IMR-90 (cell line): Measurements from ENCODE around the gene TSPAN14. TPM values are rescaled to one million over a fixed set of nuclear protein-coding genes. Genes with fewer than 3 reads are reported as not detected.

Experiments
- ATAC-seq: fragments of 200-7000 bp; cut with Tn5 transposase; 2 replicates; pipeline ENCODE4 v1.9.1; 2020; ENCODE audit warnings: low read depth, mild to moderate bottlenecking, moderate library complexity
- BruUV-seq: library from RNA; stranded (reverse); fragments of 400-500 nt; replicated peaks from 2 replicates; lab custom pipeline; 2021; lab: Mats Ljungman, UMichigan
- CTCF ChIA-PET: fragments of 300-600 bp; formaldehyde crosslinking; extraction: SDS; loops from one replicate; lab custom pipeline; 2021; ENCODE audit warnings: antibody characterized with exemption; lab: Yijun Ruan, JAX
- POLR2A ChIA-PET: fragments of 300-600 bp; sonication (Branson Sonifier 250); formaldehyde crosslinking; loops from one replicate; lab custom pipeline; 2022; ENCODE audit warnings: antibody characterized with exemption; ENCODE audit not compliant: unreplicated experiment; lab: Charles Lee
- DNase-seq: peaks from one replicate; pipeline ENCODE4 v3.0.0; 2013
- H2AFZ ChIP-seq: replicated peaks from 2 replicates; pipeline ENCODE3; 2013; ENCODE audit warnings: low read length, mild to moderate bottlenecking; ENCODE audit not compliant: poor library complexity
- H2AK5ac ChIP-seq: 2 replicates; pipeline ENCODE4 v1.6.1; 2013; ENCODE audit warnings: low read depth, low read length, inconsistent platforms
- H2AK9ac ChIP-seq: replicated peaks from 2 replicates; pipeline ENCODE3; 2013; ENCODE audit warnings: mild to moderate bottlenecking, low read depth, low read length, moderate library complexity; ENCODE audit not compliant: poor library complexity
- H2BK120ac ChIP-seq: 2 replicates; pipeline ENCODE4 v1.6.1; 2013; ENCODE audit warnings: low read depth, low read length, inconsistent platforms
- H2BK15ac ChIP-seq: 3 replicates; pipeline ENCODE4 v1.6.1; 2013; ENCODE audit warnings: low read depth, low read length, inconsistent platforms
- H2BK20ac ChIP-seq: 2 replicates; pipeline ENCODE4 v1.6.1; 2013; ENCODE audit warnings: low read depth, mild to moderate bottlenecking, inconsistent platforms, low read length, moderate library complexity
- H2BK5ac ChIP-seq: 2 replicates; pipeline ENCODE4 v1.6.1; 2013; ENCODE audit warnings: mild to moderate bottlenecking, low read depth, low read length, inconsistent platforms; ENCODE audit not compliant: poor library complexity, severe bottlenecking
- H3K14ac ChIP-seq: replicated peaks from 2 replicates; pipeline ENCODE4 v1.6.1; 2013; ENCODE audit warnings: low read depth, low read length, inconsistent platforms
- H3K18ac ChIP-seq: 2 replicates; pipeline ENCODE4 v1.6.1; 2013; ENCODE audit warnings: low read depth, low read length, control low read depth
- H3K23ac ChIP-seq: 2 replicates; pipeline ENCODE4 v1.6.1; 2013; ENCODE audit warnings: low read depth, low read length, inconsistent platforms
- H3K27ac ChIP-seq: 2 replicates; pipeline ENCODE4 v1.5.1; 2013; ENCODE audit warnings: mild to moderate bottlenecking, control low read depth, low read length; ENCODE audit not compliant: insufficient read depth
- H3K27me3 ChIP-seq: 2 replicates; pipeline ENCODE4 v1.6.1; 2013; ENCODE audit warnings: low read length; ENCODE audit not compliant: control insufficient read depth, insufficient read depth
- H3K36me3 ChIP-seq: 2 replicates; pipeline ENCODE4 v1.6.1; 2013; ENCODE audit warnings: low read length, mixed read lengths; ENCODE audit not compliant: control insufficient read depth, insufficient read depth
- H3K4ac ChIP-seq: 2 replicates; pipeline ENCODE4 v1.6.1; 2013; ENCODE audit warnings: low read depth, low read length, inconsistent platforms
- H3K4me1 ChIP-seq: 2 replicates; pipeline ENCODE4 v1.6.1; 2013; ENCODE audit warnings: low read length, mixed read lengths; ENCODE audit not compliant: control insufficient read depth, insufficient read depth
- H3K4me2 ChIP-seq: 2 replicates; pipeline ENCODE4 v1.6.1; 2013; ENCODE audit warnings: low read depth, mild to moderate bottlenecking, control low read depth, low read length, moderate library complexity
- H3K4me3 ChIP-seq: 2 replicates; pipeline ENCODE4 v1.5.1; 2013; ENCODE audit warnings: low read depth, mild to moderate bottlenecking, control low read depth, low read length, moderate library complexity; ENCODE audit not compliant: insufficient read depth
- H3K56ac ChIP-seq: 2 replicates; pipeline ENCODE4 v1.6.1; 2013; ENCODE audit warnings: low read length, inconsistent platforms; ENCODE audit not compliant: insufficient read depth; ENCODE audit errors: extremely low read depth
- H3K79me1 ChIP-seq, 2 experiments: 2 replicates each; pipeline ENCODE4 v1.6.1; 2013; ENCODE audit warnings: low read length in 2 of 2, inconsistent platforms in 1 of 2, low read depth in 1 of 2
- H3K9ac ChIP-seq: 2 replicates; pipeline ENCODE4 v1.6.1; 2013; ENCODE audit warnings: low read depth, low read length, control low read depth
- H3K9me1 ChIP-seq: 2 replicates; pipeline ENCODE4 v1.6.1; 2013; ENCODE audit warnings: low read length, inconsistent platforms; ENCODE audit not compliant: insufficient read depth
- H3K9me3 ChIP-seq: 2 replicates; pipeline ENCODE4 v1.6.1; 2013; ENCODE audit warnings: low read length; ENCODE audit not compliant: control insufficient read depth, insufficient read depth
- H4K20me1 ChIP-seq: 2 replicates; pipeline ENCODE4 v1.6.1; 2013; ENCODE audit warnings: low read length, inconsistent platforms; ENCODE audit not compliant: insufficient read depth
- H4K5ac ChIP-seq: 2 replicates; pipeline ENCODE4 v1.6.1; 2013; ENCODE audit warnings: mild to moderate bottlenecking, low read depth, low read length, control low read depth
- H4K8ac ChIP-seq, 2 experiments: 2 replicates each; pipeline ENCODE4 v1.6.1; 2013; ENCODE audit warnings: low read depth in 2 of 2, low read length in 2 of 2, control low read depth in 1 of 2, inconsistent platforms in 1 of 2
- H4K91ac ChIP-seq: 2 replicates; pipeline ENCODE4 v1.6.1; 2013; ENCODE audit warnings: low read depth, low read length, inconsistent platforms; ENCODE audit not compliant: insufficient read depth
- BHLHE40 ChIP-seq: fragments of 150-350 bp; IDR thresholded peaks from 2 replicates; pipeline ENCODE4 v1.6.1; 2016; ENCODE audit warnings: mild to moderate bottlenecking, low read depth, low read length
- CEBPB ChIP-seq: IDR thresholded peaks from 2 replicates; pipeline ENCODE4 v1.6.1; 2012; ENCODE audit warnings: low read depth, low read length, improper control_type of control experiment
- CHD1 ChIP-seq: IDR thresholded peaks from 2 replicates; pipeline ENCODE4 v1.6.1; 2012; ENCODE audit warnings: low read depth, low read length, improper control_type of control experiment
- CTCF ChIP-seq: conservative IDR thresholded peaks from 2 replicates; pipeline ENCODE4 v1.5.1; 2012; ENCODE audit warnings: mild to moderate bottlenecking, low read depth, low read length, improper control_type of control experiment
- FOS ChIP-seq: fragments of 150-350 bp; IDR thresholded peaks from 2 replicates; pipeline ENCODE4 v1.6.1; 2016; ENCODE audit warnings: low read depth, low read length
- MAZ ChIP-seq: IDR thresholded peaks from 2 replicates; pipeline ENCODE4 v1.6.1; 2012; ENCODE audit warnings: low read depth, mild to moderate bottlenecking, low read length, improper control_type of control experiment, moderate library complexity, borderline replicate concordance
- POLR2A ChIP-seq: IDR thresholded peaks from 2 replicates; pipeline ENCODE4 v1.6.1; 2012; ENCODE audit warnings: mild to moderate bottlenecking, low read depth, low read length
- RCOR1 ChIP-seq: IDR thresholded peaks from 2 replicates; pipeline ENCODE4 v1.6.1; 2012; ENCODE audit warnings: mild to moderate bottlenecking, low read length, improper control_type of control experiment; ENCODE audit not compliant: insufficient replicate concordance
- SMC3 ChIP-seq: fragments of 150-350 bp; IDR thresholded peaks from 2 replicates; pipeline ENCODE4 v1.6.1; 2016; ENCODE audit warnings: low read depth, mild to moderate bottlenecking, antibody characterized with exemption, low read length, moderate library complexity
- WGBS, 2 experiments: methylation state at CpG; one replicate each; pipeline versions ENCODE4 v1.1.5 to v1.1.7; 2013; ENCODE audit warnings: missing lambda C conversion rate in 2 of 2; ENCODE audit not compliant: insufficient read length in 1 of 2; ENCODE audit errors: extremely low coverage in 2 of 2; 5-methylcytosine and 5-hydroxymethylcytosine counted together
- dilution Hi-C: fragments of 300-500 bp; cut with HindIII; formaldehyde crosslinking; loops from one replicate; pipeline ENCODE4 v1.14.3; 2018; ENCODE audit warnings: low sequenced_read_pairs; ENCODE audit not compliant: unreplicated experiment
- in situ Hi-C: fragments of 300-500 bp; cut with MboI; formaldehyde crosslinking; loops from 3 replicates; pipeline ENCODE4 v1.14.3; 2019; ENCODE audit warnings: low sequenced_read_pairs, inconsistent platforms, mixed read lengths
- intact Hi-C: fragments of 100-400 bp; cut with micrococcal nuclease; formaldehyde crosslinking; loops from 2 replicates; pipeline ENCODE4 v1.10.0; 2022
- polyA plus RNA-seq, 3 experiments: library from polyadenylated mRNA; depleted of rRNA; stranded (reverse); fragments of >200 nt; gene quantifications; 2 replicates each; pipeline ENCODE4 v1.2.3, GENCODE V29; 2012; ENCODE audit warnings: low replicate concordance in 1 of 3
- total RNA-seq: library from RNA; depleted of rRNA; stranded (reverse); fragments of >200 nt; gene quantifications from 2 replicates; pipeline ENCODE4 v1.2.3, GENCODE V29; 2012

TSPAN14 gene
- total and polyA plus RNA-seq, 2 of the 4 experiments (the other 2 are of a cell fraction): 18.5 to 43.0 TPM

DNA sequence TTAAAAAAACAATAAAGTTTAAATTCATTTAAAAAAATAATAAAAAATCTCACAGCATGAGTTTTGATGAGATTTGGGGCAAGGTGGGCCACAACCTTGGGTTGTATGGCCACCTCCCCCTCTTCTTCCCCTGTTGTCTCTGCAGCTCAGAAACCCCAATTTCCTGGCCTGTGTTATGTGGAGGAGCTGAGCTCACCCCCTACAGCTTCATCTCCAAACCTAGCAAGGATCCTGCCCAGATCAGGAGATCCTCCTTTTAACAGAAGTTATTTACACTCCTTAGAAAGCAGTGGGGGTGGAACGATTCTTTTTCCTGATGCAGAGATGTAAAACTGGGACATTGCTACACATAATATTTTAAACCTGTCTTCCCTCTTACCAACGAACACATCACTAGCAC, 76.7 kb downstream of the TSPAN14 start:
- ChIA-PET CTCF (no interaction called here), POLR2A (no interaction called here)
- Histone ChIP-seq H2AK5ac (no peak overlapping the region), H2BK15ac (no peak overlapping the region), H3K18ac (no peak overlapping the region), H4K20me1 (no peaks in the 10 kb centered on the region), H3K23ac (no peak overlapping the region), H4K91ac (no peak overlapping the region), H2BK5ac (no peak overlapping the region), H3K36me3 (no peaks in the 10 kb centered on the region), H3K27me3 (no peaks in the 10 kb centered on the region), H2AFZ (no peak overlapping the region), H2AK9ac (no peak overlapping the region), H3K14ac (no peak overlapping the region), H3K4me1 (no peaks in the 10 kb centered on the region), H3K4ac (no peak overlapping the region), H3K9me3 (no peaks in the 10 kb centered on the region), H4K5ac (no peak overlapping the region), H3K56ac (no peak overlapping the region), H3K79me1 (no peaks in the 10 kb centered on the region), H3K4me2 (no peak overlapping the region), H2BK20ac (no peak overlapping the region), H3K9me1 (no peaks in the 10 kb centered on the region), H4K8ac (no peak overlapping the region), H2BK120ac (no peak overlapping the region), H3K4me3 (no peak overlapping the region), H3K27ac (no peak overlapping the region), H3K9ac (no peak overlapping the region)
- in situ Hi-C loops (no loop called here), dilution Hi-C loops (no loop called here), intact Hi-C loops (no loop called here)
- TF ChIP-seq MAZ: no peak
- no peak for TF ChIP-seq CEBPB
- TF ChIP-seq CHD1: no peak
- TF ChIP-seq SMC3: no peak
- TF ChIP-seq RCOR1: no peak
- TF ChIP-seq BHLHE40: no peak
- TF ChIP-seq CTCF: no peak
- no peak for TF ChIP-seq POLR2A
- no peak for TF ChIP-seq FOS
- BruUV-seq: no TSS peak
- 13% methylated on average over 1 of the region's 2 CpGs; no CpG with 5 or more reads in 1 of the 2 experiments for WGBS, 2 experiments
- no peak for ATAC-seq
- no peak for DNase-seq
